Kasumi-1 (cell line): ENCODE measurements around the gene HES3.

Experiments used
- DNase-seq, 2 experiments: peaks; one replicate each; lab custom pipeline; 2025; lab: John Stamatoyannopoulos, UW

HES3 gene

DNA sequence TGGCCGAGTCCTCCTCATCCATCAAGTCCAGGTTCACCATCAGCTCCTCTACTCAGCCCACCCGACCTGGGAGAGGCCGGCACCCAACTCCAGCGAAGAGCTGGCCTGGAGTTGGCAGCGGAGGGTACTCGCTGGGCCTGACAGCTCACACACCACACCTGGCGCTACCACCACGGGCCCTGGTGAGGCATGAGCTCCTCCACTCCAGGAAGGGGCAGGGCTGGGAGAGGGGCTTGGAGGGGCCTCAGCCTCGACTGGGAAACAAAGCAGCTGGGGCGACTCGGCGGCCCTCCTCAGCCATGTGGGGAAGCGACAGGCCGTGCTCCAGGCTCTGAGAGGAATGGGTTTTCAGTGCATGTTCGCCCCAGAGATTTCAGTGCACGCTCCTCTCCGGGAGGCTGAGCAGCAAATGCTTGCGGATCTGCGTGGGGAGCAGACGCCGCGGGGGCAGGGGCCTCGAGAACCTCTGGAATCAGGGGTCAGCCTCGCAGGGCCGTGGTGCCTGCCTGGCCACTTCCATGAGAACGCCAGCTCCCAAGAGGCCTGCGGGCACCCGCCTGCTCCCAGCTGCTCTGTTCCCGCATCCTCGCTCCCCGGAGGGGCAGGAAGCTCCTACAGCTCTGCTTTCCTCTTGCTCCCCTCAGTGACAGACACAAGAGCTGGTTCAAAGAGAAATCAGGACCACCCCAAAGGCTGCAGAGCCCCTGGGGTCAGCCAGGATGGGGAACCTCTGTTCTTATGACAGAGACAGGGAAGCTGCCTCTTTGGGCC is 35.8 kb downstream of the HES3 start:
- DNase-seq, result no peak

DNA sequence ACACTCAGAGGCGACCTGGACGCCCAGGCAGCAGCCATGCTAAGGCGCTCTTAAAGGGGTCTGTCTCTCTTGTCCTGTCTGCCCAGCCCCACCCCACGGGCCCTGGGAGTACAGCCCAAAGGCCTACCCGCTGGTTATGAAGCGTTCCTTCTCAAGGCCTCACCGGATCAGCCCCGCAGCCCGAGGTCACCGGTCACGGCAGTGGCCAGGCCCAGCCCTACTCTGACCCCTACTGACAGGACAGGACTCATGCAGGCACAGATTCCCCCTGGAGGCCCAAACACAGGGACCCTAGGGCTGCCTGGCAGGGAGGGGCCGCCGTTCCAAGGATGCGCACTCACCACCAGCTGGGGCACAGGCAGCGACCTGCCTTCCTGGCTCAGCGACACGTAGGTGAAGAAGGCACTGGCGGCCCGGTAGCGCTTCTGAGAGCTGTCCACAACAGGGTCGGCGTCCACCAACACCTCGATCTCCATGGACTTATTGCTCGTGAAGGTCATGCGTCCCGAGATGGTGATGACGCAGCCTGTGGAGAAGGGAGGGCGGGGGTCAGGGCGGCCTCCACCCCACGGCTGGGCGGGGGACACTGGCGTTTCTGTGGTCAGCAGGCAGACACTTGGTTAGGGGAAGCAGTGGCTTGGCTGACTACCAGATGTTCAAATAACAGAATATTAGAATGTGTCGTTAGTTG is 36.9 kb downstream of the HES3 start:
- no peak for DNase-seq

DNA sequence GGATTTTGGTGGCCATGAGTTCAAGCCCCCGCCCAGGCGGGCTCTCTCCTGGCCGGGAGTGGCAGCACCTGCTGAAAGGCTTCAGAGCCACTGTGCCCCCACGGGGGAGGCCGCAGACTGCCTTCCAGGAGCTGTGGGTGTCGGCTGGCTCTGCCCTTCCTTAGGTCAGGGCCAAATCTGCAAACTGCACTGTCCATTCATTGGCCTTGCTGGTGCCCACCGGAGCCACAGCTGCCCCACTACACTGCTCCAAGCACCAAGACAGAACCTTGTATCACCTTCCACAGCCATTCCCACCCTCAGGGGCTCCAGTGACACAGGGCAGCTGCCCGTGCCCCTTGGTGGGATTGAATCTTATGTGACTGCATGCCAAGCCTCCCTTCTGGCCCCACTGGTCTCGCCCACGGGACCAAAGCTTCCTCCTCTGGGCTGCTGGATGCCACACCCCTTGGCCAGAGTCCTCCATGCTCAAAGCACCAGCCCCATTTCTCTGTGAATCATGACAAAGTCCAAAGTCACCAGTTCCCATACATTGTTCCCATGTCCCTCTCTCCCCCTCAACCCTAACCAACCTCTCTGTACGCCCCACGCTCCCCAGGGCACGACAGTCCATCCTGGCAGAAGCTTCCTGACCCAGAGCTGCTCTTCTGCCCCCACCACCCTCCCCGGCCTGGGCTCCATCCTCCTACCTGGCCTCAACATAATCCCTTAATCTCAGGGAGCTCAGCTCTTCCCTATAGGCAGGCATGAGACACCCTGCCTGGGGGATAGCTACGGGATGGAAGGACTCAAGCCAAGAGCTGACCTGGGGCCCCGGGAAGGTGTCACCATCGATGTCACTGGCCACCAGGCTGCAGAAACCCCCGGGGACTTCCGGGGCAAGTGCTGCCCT is 37.8 kb downstream of the HES3 start:
- no peak for DNase-seq

DNA sequence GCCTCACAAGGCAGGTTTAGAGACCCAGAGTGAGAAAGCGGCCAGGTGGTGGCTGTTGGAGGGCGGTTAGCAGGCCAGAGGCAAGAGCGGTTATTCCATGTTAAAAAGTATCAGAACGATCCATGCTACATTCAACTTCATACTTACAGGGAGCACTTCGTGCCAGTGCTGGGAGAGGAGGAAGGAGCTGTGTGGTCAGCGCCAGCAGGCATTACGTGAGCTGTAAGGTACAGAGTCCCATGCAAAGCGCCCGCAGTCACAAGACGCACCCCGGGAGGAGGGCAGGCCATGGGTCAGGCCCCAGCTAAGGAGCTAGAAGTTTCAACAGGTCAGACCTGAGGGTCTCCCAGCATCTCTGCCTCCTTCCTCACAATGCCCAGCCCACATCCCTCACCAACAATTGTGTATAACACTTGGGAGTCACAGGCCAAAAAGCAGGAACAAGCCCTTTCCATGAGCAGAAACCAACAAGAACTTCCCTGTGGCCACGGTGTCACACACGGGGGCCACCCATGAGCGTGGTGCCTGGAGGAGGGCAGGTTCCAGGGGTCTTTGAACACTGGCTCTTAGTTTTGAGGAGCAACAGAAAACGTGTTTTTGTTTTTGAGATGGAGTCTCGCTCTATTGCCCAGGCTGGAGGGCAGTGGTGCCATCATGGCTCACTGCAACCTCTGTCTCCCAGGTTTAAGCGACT is 38.7 kb downstream of the HES3 start:
- no peak for DNase-seq

DNA sequence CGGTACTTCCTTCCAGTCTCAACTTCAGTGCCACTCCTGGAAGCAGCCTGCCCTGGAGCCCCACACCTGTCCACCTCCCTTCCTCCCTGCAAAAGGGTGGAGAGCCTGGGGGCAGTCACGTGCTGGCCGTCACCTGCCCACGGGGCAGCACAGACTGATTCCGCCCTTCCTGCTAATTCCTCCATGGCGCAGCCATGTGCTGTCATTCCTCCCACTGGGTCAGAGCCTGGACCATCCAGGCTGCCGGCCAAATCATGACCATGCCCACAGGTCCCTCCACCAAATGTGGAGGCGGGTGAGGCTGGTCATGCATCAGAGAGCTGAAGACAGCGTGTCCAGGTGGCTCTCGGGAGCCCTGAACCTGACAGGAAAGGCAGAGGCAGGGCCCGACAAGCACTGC is 41.4 kb downstream of the HES3 start:
- no peak for DNase-seq

DNA sequence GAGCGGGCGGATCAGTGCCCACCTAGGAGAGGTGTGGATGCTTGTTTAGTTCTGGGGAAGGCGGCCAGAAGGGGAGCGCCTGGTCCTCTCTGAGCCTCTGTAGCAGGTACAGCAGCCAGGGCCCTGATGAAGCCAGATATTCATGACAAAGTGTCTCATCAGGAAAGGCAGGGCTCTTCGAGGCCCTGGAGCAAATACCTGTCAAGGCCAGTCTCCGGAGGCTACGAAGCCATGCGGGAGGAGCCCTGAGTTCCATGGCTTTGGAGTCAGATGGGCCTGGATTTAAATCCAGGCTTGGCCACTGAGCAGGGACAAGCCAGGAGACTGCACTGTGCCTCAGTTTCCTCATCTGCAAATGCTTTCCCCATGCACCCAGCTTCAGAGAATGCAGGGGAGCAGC is 42.3 kb downstream of the HES3 start:
- no peak for DNase-seq

DNA sequence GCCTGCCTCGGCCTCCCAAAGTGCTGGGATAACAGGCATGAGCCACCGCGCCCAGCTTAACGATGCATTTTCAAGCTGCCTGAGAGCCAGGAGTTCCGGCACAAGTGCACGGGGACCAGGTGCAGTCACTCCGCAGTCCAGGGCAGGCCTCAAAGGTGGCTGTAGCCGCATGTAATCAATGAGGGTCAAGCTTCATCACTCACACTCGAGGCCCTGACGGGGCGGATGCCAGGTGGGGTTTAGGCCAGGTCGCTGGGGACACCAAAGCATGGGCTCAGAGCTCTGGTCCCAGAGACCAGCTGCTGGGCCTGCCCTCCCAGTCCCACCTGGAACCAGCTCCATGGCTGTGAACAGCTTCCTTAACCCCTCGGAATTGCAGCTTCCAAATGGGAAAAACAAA is 43.0 kb downstream of the HES3 start:
- no peak for DNase-seq

DNA sequence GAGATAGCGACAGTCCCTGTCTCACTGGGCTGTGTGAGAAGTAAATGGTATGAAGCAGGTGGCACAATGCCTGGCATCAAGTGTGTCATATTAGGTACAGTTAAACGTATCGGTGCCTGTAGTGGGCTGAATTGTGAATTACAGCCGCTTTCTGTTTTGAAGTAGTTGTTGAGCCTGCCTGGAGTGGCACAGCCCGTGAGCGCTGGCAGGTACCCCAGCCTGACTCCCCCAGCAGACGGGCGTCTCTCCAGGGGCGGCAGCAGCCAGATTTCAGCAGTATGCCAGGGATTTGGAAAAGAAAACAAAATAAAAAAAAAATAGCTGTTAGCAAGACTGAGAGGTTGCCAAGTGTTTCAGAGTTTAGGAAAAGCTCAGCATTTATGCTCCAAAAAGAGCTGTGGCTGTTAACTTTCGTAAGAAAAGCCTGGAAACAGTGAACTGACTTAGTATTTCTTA is 43.5 kb downstream of the HES3 start:
- DNase-seq, result no peak

DNA sequence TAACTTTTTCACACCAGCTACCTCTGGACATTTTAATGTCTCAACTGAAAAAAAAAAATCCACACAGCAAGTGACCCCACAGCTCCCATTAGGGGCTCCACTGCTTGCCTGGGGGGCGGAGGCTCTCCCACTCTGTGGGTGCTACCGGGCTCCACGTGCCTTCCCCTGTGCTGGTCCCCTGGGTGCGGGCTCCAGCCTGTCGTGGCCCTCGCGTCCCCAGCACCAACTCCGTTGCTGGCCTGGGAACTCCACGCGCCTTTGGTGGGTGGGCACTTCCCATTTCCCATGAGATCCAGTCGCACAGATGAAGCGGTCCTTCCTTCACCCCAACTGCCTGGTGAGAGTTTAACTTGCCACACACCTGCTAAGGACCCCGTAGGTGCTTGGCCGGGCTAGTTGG is 44.0 kb downstream of the HES3 start:
- DNase-seq, result no peak

DNA sequence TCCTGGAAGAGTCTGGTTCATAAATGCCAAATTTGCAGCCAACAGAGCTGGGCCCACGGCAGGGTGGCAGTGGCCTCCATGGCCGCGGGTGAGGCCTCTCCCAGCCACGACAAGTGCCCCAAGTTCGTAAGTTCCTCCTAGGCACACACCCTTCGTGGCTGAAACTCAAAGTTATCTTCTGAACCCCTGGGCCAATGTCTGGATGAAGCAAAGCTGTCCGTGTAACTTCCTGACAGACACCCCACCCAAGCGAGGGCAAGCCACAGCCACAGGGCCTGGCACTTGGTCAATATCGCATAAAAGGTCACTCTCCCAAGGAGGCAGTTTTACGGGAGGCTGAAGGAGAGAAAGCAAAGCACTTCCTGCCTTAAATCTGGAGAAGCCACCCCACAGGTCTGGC is 44.7 kb downstream of the HES3 start:
- DNase-seq, result no peak

DNA sequence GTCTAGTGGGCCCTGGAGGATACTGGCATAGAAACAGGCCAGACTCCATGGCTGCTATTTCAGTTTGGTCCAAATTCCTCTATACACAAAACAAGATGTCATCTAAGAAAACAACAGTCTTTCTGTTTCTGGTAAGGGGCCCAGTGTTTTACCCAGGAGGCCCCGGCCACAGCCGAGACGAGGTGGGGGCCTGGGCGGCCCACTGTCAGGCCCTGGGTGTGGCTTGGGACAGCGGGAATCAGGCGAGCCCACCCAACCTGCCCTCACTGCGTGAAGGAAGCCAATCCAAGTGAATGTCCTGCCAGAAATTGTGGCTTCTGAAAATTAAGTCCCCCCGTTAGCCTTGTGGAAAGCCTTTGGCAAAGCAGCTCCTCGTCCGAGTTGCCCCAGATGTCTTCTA is 48.1 kb downstream of the HES3 start:
- no peak for DNase-seq

DNA sequence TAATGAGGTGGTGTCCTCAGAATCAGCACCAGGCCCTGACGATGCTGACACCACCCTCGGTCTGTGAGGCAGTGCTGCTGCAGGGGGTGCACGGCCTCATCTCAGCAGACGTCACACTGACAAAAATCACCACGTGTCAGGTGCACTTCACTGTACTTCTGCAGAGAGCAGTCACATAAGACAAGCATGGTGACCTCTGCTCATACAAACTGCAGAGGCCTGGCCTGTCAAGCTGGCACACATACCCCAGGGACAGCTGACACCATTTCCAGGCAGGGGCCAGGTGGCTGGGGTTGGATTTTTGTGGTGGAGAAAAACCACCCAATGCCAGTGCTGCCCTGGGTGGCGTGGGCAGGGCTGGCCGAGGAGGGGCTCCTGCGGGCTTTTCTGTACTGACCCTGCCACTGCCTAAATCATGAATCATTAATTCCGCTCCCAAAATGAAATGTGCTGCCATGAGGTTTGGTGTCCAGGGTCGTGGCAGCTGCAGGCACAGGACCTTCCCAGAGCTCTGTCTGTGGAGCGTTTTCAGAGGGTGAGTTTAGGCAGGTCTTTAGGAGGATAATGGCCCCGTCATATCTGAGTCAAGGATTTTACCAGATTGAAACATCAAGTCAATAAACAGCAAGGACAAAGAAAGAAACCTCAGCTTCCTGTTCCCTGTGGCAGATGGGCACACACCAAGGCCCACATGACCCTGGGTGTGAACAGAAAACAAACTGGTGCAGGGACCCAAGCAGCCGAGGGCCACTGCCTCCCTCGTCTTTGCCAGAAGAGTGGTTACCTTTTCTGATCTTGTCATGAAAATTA is 50.3 kb downstream of the HES3 start:
- no peak for DNase-seq

DNA sequence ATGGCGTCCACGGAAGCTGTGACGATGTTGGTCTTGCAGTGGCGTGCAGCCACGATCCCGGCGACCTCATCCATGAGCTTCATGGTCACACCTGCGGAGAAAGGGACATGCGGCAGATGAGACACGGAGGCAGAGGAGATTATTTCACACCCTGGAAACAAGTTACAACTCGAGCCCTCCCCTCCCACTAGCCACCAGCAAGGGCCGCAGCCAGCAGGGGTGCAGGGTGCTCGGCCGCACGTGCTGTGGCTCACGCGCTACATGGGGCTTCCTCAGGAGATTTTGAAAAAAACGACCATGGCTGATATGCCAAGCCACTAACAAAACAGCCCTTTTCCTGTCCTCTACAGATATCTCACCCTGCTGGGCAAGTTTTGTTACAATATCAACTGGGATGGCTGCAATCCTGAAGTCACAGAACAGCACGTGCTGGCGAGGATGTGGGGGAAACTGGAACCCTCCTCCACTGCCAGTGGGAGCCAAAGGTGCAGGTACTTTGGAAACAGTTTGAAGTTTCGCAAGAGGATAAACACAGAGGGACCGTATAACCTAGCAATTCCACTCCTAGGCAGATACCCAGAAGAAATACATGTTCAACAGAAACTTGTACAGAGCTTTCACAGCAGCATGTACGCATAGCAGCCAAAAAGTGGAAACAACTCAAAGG is 51.0 kb downstream of the HES3 start:
- DNase-seq, result no peak
